SK-N-SH (cell line): ENCODE data around the gene PPARD. TPM values are rescaled to one million over a fixed set of nuclear protein-coding genes. Genes with fewer than 3 reads are reported as not detected.

ENCODE experiments used
- CTCF ChIA-PET: fragments of 300-600, 350-600 bp; formaldehyde crosslinking; extraction: SDS; loops from one replicate; lab custom pipeline; 2021; lab: Yijun Ruan, JAX
- POLR2A ChIA-PET: fragments of 350-600 bp; sonication (Branson Sonifier 250); formaldehyde crosslinking; extraction: SDS; loops from one replicate; lab custom pipeline; 2020; ENCODE audit warnings: antibody characterized with exemption, inconsistent platforms; lab: Yijun Ruan, JAX
- DNase-seq: peaks from one replicate; pipeline ENCODE4 v3.0.0; 2012
- H2AFZ ChIP-seq: fragments of 200-600 bp; sonication (generic); 2 replicates; pipeline ENCODE4 v1.8.1; 2016; ENCODE audit warnings: antibody characterized with exemption, mild to moderate bottlenecking, low read depth
- H3F3A ChIP-seq: fragments of 200-600 bp; sonication (generic); replicated peaks from 2 replicates; pipeline ENCODE3; 2016; ENCODE audit warnings: antibody characterized with exemption, mild to moderate bottlenecking; ENCODE audit not compliant: insufficient read depth
- H3K27ac ChIP-seq, 2 experiments: fragments of 200-500 bp in 1 of 2; fragments of 200-600 bp in 1 of 2; sonication (Bioruptor generic) in 1 of 2; sonication (generic), shearing (Covaris generic) in 1 of 2; 2 replicates each; pipeline versions ENCODE4 v1.5.1 to v1.6.1; 2014 to 2016; ENCODE audit warnings: low read depth in 2 of 2, inconsistent platforms in 1 of 2, low read length in 1 of 2, mild to moderate bottlenecking in 1 of 2, mixed read lengths in 1 of 2
- H3K27me3 ChIP-seq: fragments of 200-600 bp; sonication (generic), shearing (Covaris generic); 2 replicates; pipeline ENCODE4 v1.6.1; 2016; ENCODE audit warnings: mixed run types; ENCODE audit not compliant: insufficient read depth
- H3K36me3 ChIP-seq, 2 experiments: fragments of 200-500 bp in 1 of 2; fragments of 200-600 bp in 1 of 2; sonication (Bioruptor generic) in 1 of 2; sonication (generic) in 1 of 2; replicated peaks in 1 of 2; 2 replicates each; pipeline versions ENCODE3 to v1.5.1; 2014 to 2016; ENCODE audit warnings: low read length in 1 of 2, mild to moderate bottlenecking in 1 of 2; ENCODE audit not compliant: insufficient read depth in 2 of 2, control insufficient read depth in 1 of 2
- H3K4me1 ChIP-seq, 2 experiments: fragments of 200-500 bp in 1 of 2; fragments of 200-600 bp in 1 of 2; sonication (Bioruptor generic) in 1 of 2; sonication (generic), shearing (Covaris generic) in 1 of 2; 2 replicates each; pipeline versions ENCODE4 v1.5.1 to v1.6.1; 2014 to 2016; ENCODE audit warnings: low read depth in 1 of 2, low read length in 1 of 2, mixed run types in 1 of 2; ENCODE audit not compliant: insufficient read depth in 2 of 2, control insufficient read depth in 1 of 2
- H3K4me2 ChIP-seq: fragments of 200-600 bp; sonication (generic), shearing (Covaris generic); 2 replicates; pipeline ENCODE4 v1.6.1; 2017; ENCODE audit warnings: mixed run types
- H3K4me3 ChIP-seq, 2 experiments: fragments of 200-500 bp in 1 of 2; fragments of 200-600 bp in 1 of 2; sonication (Bioruptor generic) in 1 of 2; sonication (generic), shearing (Covaris generic) in 1 of 2; 2 replicates each; pipeline versions ENCODE4 v1.5.1 to v1.8.1; 2014 to 2016; ENCODE audit warnings: low read depth in 2 of 2, inconsistent platforms in 1 of 2, low read length in 1 of 2, mild to moderate bottlenecking in 1 of 2, mixed read lengths in 1 of 2, moderate library complexity in 1 of 2
- H3K79me2 ChIP-seq: fragments of 200-600 bp; sonication (generic); 2 replicates; pipeline ENCODE4 v1.8.1; 2017; ENCODE audit warnings: mild to moderate bottlenecking; ENCODE audit not compliant: insufficient read depth
- H3K9ac ChIP-seq: fragments of 200-600 bp; sonication (generic); 2 replicates; pipeline ENCODE4 v1.6.1; 2017; ENCODE audit warnings: mixed run types
- H3K9me2 ChIP-seq: fragments of 200-600 bp; sonication (generic); 2 replicates; pipeline ENCODE4 v1.6.1; 2017; ENCODE audit warnings: mixed run types
- H3K9me3 ChIP-seq: fragments of 200-600 bp; sonication (generic); 2 replicates; pipeline ENCODE4 v1.6.1; 2017; ENCODE audit warnings: mixed run types, mild to moderate bottlenecking, moderate library complexity
- H4K20me1 ChIP-seq: fragments of 200-600 bp; sonication (generic); 2 replicates; pipeline ENCODE4 v1.6.1; 2017; ENCODE audit warnings: mild to moderate bottlenecking, mixed run types; ENCODE audit not compliant: insufficient read depth
- CHD2 ChIP-seq: fragments of 150-350 bp; IDR thresholded peaks from 2 replicates; pipeline ENCODE4 v1.6.1; 2018; ENCODE audit warnings: low read length; ENCODE audit not compliant: partially characterized antibody
- CTCF ChIP-seq: fragments of 200-600 bp; sonication (generic); IDR thresholded peaks from 2 replicates; pipeline ENCODE4 v1.6.1; 2017; ENCODE audit warnings: antibody characterized with exemption, mild to moderate bottlenecking, moderate library complexity
- ELF1 ChIP-seq: IDR thresholded peaks from 2 replicates; pipeline ENCODE4 v1.4.0; 2012
- EZH2phosphoT487 ChIP-seq: fragments of 200-600 bp; sonication (generic); IDR thresholded peaks from 2 replicates; pipeline ENCODE4 v1.6.1; 2017; ENCODE audit warnings: low read depth, mixed run types, mild to moderate bottlenecking, antibody characterized with exemption, moderate library complexity, borderline replicate concordance
- FOXM1 ChIP-seq: IDR thresholded peaks from 2 replicates; pipeline ENCODE4 v1.4.0; 2012; ENCODE audit warnings: low read depth, mild to moderate bottlenecking
- GABPA ChIP-seq: IDR thresholded peaks from 2 replicates; pipeline ENCODE4 v1.4.0; 2012; ENCODE audit warnings: low read depth, mild to moderate bottlenecking
- JUND ChIP-seq: IDR thresholded peaks from 2 replicates; pipeline ENCODE4 v1.4.0; 2012
- MAX ChIP-seq: IDR thresholded peaks from 2 replicates; pipeline ENCODE4 v1.4.0; 2012; ENCODE audit warnings: low read depth
- NFIC ChIP-seq: IDR thresholded peaks from 2 replicates; pipeline ENCODE4 v1.4.0; 2012; ENCODE audit warnings: borderline replicate concordance
- PBX3 ChIP-seq: IDR thresholded peaks from 2 replicates; pipeline ENCODE4; 2012
- REST ChIP-seq: IDR thresholded peaks from 2 replicates; pipeline ENCODE4 v1.6.1; 2012; ENCODE audit warnings: mild to moderate bottlenecking, low read depth, low read length, moderate library complexity
- SIN3A ChIP-seq: IDR thresholded peaks from 2 replicates; pipeline ENCODE4 v1.6.1; 2012; ENCODE audit warnings: low read depth, mild to moderate bottlenecking, low read length, moderate library complexity, borderline replicate concordance
- SMC3 ChIP-seq: IDR thresholded peaks from 2 replicates; pipeline ENCODE4 v1.6.1; 2012; ENCODE audit warnings: low read depth, low read length, improper control_type of control experiment
- TAF1 ChIP-seq: IDR thresholded peaks from 2 replicates; pipeline ENCODE4 v1.6.1; 2012; ENCODE audit warnings: low read depth, mild to moderate bottlenecking, low read length, moderate library complexity, borderline replicate concordance
- TCF12 ChIP-seq: IDR thresholded peaks from 2 replicates; pipeline ENCODE4 v1.4.0; 2012
- TEAD4 ChIP-seq: IDR thresholded peaks from 2 replicates; pipeline ENCODE4 v1.4.0; 2012; ENCODE audit warnings: mild to moderate bottlenecking, borderline replicate concordance; ENCODE audit not compliant: insufficient read depth
- USF2 ChIP-seq: fragments of 150-350 bp; IDR thresholded peaks from 2 replicates; pipeline ENCODE4 v1.6.1; 2017; ENCODE audit warnings: antibody characterized with exemption, low read length, low read depth, borderline replicate concordance
- YY1 ChIP-seq: IDR thresholded peaks from 2 replicates; pipeline ENCODE4 v1.4.0; 2012; ENCODE audit warnings: low read depth, mild to moderate bottlenecking
- ZBTB33 ChIP-seq: IDR thresholded peaks from 2 replicates; pipeline ENCODE4 v1.4.0; 2012; ENCODE audit warnings: low read depth, borderline replicate concordance
- WGBS: methylation state at CpG from one replicate; pipeline ENCODE4 v1.1.6; 2017; ENCODE audit warnings: low lambda C conversion rate; 5-methylcytosine and 5-hydroxymethylcytosine counted together
- polyA plus RNA-seq, 3 experiments: library from polyadenylated mRNA; depleted of rRNA; stranded (reverse); fragments of >200 nt; gene quantifications; 2 replicates each; pipeline ENCODE4 v1.2.3, GENCODE V29; 2012

Gene PPARD
- polyA plus RNA-seq, 1 of the 3 experiments (the other 2 are of a cell fraction): 13.3 TPM

GRCh38 chr6:35406711-35407485 is 64.5 kb downstream of the PPARD start:
- no peak overlapping the region for H3K4me3 ChIP-seq
- H4K20me1 ChIP-seq: no peaks in the 10 kb centered on the region
- no peaks in the 10 kb centered on the region for H3K9me3 ChIP-seq
- H3K9me2 ChIP-seq: no peaks in the 10 kb centered on the region
- H3K4me2 ChIP-seq: no peak overlapping the region
- peaks cover 0 to 4% of the 10 kb centered on the region in 2 experiments for H3K36me3 ChIP-seq
- 94% methylated on average over 13 of the region's 20 CpGs for WGBS
- H3K9ac ChIP-seq: no peak overlapping the region
- TF ChIP-seq USF2 (no peak), JUND (no peak), TAF1 (no peak), NFIC (no peak), GABPA (no peak), FOXM1 (no peak), ELF1 (no peak), CTCF (no peak), SIN3A (no peak), SMC3 (no peak), TEAD4 (no peak), EZH2phosphoT487 (no peak), REST (no peak), MAX (no peak), TCF12 (no peak), CHD2 (no peak), PBX3 (no peak), YY1 (no peak), ZBTB33 (no peak)
- TF ChIP-seq, all 33 proteins: peak for 0
- Histone ChIP-seq H2AFZ (no peak overlapping the region), H3F3A (no peaks in the 10 kb centered on the region), H3K79me2 (no peaks in the 10 kb centered on the region), H3K27ac (no peak overlapping the region), H3K4me1 (peaks cover 0 to 14% of the 10 kb centered on the region in 2 experiments; a peak in 1 of 4 replicates), H3K27me3 (no peaks in the 10 kb centered on the region)
- CTCF ChIA-PET: interaction anchor here (1.0 to 2.2 kb wide), 3 partner anchors 8 to 65 kb away, joined by 3 to 12 read pairs (median 4); partner anchors contain the start of gene PPARD
- no peak for DNase-seq
- POLR2A ChIA-PET: interaction anchor here (1.5 kb wide), 1 partner anchor 12 kb away, joined by 7 read pairs; no protein-coding TSS in a partner anchor
